Lower lobe of right lung (tissue), 2 donors: ENCODE measurements around the gene STAM2. TPM values are rescaled to one million over a fixed set of nuclear protein-coding genes. Genes with fewer than 3 reads are reported as not detected.

Experiments
- ATAC-seq, 2 donors: fragments of 200-7000 bp; cut with Tn5 transposase; one replicate each; pipeline ENCODE4 v1.9.1; 2020 to 2022; ENCODE audit warnings: mild to moderate bottlenecking in 2 of 2, moderate library complexity in 2 of 2
- DNase-seq: peaks from one replicate; pipeline ENCODE4 v3.0.0-alpha.2; 2020
- H3K27ac ChIP-seq: fragments of 200-600 bp; one replicate; pipeline ENCODE4 v1.8.0; 2022
- H3K27me3 ChIP-seq: fragments of 200-600 bp; one replicate; pipeline ENCODE4 v1.8.0; 2022; ENCODE audit warnings: low read depth
- H3K36me3 ChIP-seq: fragments of 200-600 bp; one replicate; pipeline ENCODE4 v1.8.0; 2022; ENCODE audit warnings: mild to moderate bottlenecking
- H3K4me1 ChIP-seq: fragments of 200-600 bp; one replicate; pipeline ENCODE4 v1.8.0; 2022
- H3K4me3 ChIP-seq: fragments of 200-600 bp; one replicate; pipeline ENCODE4 v1.8.0; 2022; ENCODE audit warnings: mild to moderate bottlenecking
- H3K9me3 ChIP-seq: fragments of 200-600 bp; one replicate; pipeline ENCODE4 v1.8.0; 2022
- intact Hi-C: fragments of 100-400 bp; cut with DNase I; formaldehyde crosslinking; loops from one replicate; pipeline ENCODE4 v1.11.0; 2022
- long read RNA-seq: library from polyadenylated mRNA; unstranded; transcript quantifications from one replicate; pipeline ENCODE4 v2.0.0, GENCODE V29; 2021
- total RNA-seq: library from RNA; stranded (reverse); fragmentation: NEBNext Ultra II Directional; extraction: Animal tissue kit (Norgen Biotek cat#: 25700); gene quantifications from one replicate; pipeline ENCODE4 v1.2.1, GENCODE V29; 2021
- TF ChIP-seq, protein P1 (sequence below): fragments of 200-600 bp; IDR thresholded peaks from one replicate; pipeline ENCODE4 v1.8.0; 2022; ENCODE audit warnings: antibody characterized with exemption, mild to moderate bottlenecking
- donor health status: DM: no; HTN: yes; CAD: no; lungs with severe emphysema.

Gene STAM2
- 39.8 TPM for total RNA-seq
- long read RNA-seq, full-length matches to known transcripts: 13 of 22 reads
- long read RNA-seq, partial matches to known transcripts: 2 of 22 reads
- long read RNA-seq, other reads (novel, unspliced or antisense): 7 of 22 reads

DNA sequence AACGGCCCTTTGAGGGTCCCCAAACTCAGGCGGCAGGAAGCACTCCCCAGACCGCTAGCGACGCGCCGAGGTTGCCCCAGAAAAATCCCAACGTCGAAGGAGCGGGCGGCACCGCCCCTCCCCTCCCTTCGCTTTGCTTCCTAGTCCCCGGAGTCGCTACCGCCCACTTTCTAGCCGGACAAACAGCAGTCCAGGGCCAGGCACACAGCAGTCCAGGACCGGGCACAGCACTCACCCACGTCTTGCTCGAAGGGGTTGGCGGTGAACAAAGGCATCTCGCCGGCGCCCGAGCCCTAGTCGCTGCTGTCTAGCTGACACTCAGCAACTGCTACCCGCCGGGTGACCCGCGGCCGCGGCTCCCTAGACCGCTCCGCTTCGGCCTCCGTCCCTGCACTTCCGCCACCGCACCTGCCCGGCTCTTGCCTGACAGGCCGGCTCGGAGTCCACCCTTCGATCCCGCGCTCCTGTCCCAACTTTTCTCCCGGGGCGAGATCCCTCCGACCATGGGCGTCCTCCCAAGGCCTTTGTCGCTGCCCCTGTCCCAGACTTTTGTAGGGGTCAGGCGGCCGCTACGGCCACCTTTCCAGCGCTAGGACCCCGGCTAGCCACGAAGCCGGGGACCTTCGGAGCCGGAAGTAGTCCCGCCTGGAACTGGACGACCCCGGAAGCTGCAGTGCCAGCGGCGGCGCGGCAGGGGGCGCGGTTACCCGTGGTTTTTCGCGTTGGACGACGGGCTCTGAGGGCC is at the start of gene STAM2:
Gene STAM2 (minus strand): TSS at position 396 of the 745 bp plus-strand sequence. CDS start 121 bp downstream, at position 275.
- H3K36me3 ChIP-seq: no peaks in the 10 kb centered on the region
- peak; percentile 94 to 98 for ATAC-seq
- peak within 1 kb of the TSS; percentile 86 for H3K4me3 ChIP-seq
- TF ChIP-seq, protein P1, sequence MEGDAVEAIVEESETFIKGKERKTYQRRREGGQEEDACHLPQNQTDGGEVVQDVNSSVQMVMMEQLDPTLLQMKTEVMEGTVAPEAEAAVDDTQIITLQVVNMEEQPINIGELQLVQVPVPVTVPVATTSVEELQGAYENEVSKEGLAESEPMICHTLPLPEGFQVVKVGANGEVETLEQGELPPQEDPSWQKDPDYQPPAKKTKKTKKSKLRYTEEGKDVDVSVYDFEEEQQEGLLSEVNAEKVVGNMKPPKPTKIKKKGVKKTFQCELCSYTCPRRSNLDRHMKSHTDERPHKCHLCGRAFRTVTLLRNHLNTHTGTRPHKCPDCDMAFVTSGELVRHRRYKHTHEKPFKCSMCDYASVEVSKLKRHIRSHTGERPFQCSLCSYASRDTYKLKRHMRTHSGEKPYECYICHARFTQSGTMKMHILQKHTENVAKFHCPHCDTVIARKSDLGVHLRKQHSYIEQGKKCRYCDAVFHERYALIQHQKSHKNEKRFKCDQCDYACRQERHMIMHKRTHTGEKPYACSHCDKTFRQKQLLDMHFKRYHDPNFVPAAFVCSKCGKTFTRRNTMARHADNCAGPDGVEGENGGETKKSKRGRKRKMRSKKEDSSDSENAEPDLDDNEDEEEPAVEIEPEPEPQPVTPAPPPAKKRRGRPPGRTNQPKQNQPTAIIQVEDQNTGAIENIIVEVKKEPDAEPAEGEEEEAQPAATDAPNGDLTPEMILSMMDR: peak; percentile 94
- peak within 1 kb of the TSS; percentile 98 for H3K27ac ChIP-seq
- peaks cover 45% of the 10 kb centered on the region for H3K4me1 ChIP-seq
- no peaks in the 10 kb centered on the region for H3K9me3 ChIP-seq
- intact Hi-C loops: no loop called here
- DNase-seq: peak; percentile 95
- no peaks in the 10 kb centered on the region for H3K27me3 ChIP-seq

- TF ChIP-seq, protein P1: no peak
- no peaks in the 10 kb centered on the region for H3K9me3 ChIP-seq
- ATAC-seq (no peak), DNase-seq (no peak)
- no peaks in the 10 kb centered on the region for H3K36me3 ChIP-seq
- intact Hi-C loops: no loop called here
- no peak overlapping the region for H3K4me3 ChIP-seq
- no peak overlapping the region for H3K27ac ChIP-seq
- peaks cover 11% of the 10 kb centered on the region for H3K4me1 ChIP-seq
- H3K27me3 ChIP-seq: no peaks in the 10 kb centered on the region
Measured at GRCh38 chr2:152223977-152224376, 48.4 kb upstream of the STAM2 start.

DNA sequence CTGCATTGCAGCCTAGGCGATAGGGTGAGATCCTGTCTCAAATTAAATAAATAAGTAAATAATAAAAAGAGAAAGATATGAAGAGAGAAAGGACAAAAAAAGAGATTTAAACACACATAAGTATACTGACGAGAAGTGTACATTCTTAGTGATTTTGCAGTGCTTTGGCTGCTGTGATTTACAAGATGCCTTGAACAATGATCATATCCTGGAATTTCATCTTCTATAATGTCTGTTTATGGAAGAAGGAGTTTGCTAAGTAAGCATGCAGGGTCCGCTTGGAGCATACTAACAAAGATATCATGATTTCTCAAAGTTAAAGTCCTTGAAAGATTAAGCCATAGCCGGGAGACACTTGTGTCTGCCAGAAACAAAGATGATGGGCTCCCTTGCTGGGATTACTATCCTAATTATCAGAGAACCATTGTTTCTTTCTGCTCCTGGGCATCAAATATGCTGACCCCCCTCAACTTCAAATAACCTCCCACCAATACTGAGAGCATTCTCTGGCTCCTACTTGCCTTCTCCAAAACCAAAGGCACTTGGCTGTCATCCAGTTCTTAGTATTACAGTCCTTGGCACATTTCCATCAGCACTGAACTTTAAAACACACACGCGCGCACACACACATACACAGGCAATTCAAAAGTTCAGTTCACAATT is 47.5 kb upstream of the STAM2 start:
- Histone ChIP-seq H3K4me1 (peaks cover 11% of the 10 kb centered on the region), H3K27ac (no peak overlapping the region), H3K27me3 (no peaks in the 10 kb centered on the region), H3K4me3 (no peak overlapping the region), H3K9me3 (no peaks in the 10 kb centered on the region), H3K36me3 (no peaks in the 10 kb centered on the region)
- peak in 1 of 2 donors; percentile 59 for ATAC-seq
- no peak for DNase-seq
- intact Hi-C loops: no loop called here
- TF ChIP-seq, protein P1: no peak

GRCh38 chr2:152221839-152222238 is 46.3 kb upstream of the STAM2 start:
- DNase-seq: no peak

GRCh38 chr2:152219077-152219828 is 43.7 kb upstream of the STAM2 start:
- no peaks in the 10 kb centered on the region for H3K36me3 ChIP-seq
- TF ChIP-seq, protein P1: no peak
- ATAC-seq: no peak
- H3K27ac ChIP-seq: no peak overlapping the region
- H3K4me1 ChIP-seq: peaks cover 11% of the 10 kb centered on the region
- intact Hi-C loops: no loop called here
- no peaks in the 10 kb centered on the region for H3K27me3 ChIP-seq
- no peak for DNase-seq
- no peaks in the 10 kb centered on the region for H3K9me3 ChIP-seq
- H3K4me3 ChIP-seq: no peak overlapping the region

More at GRCh38 chr2:152221839-152222238, 46.3 kb upstream of the STAM2 start:
- intact Hi-C loops: no loop called here
- Histone ChIP-seq H3K27me3 (no peaks in the 10 kb centered on the region), H3K9me3 (no peaks in the 10 kb centered on the region), H3K4me1 (peaks cover 11% of the 10 kb centered on the region), H3K36me3 (no peaks in the 10 kb centered on the region), H3K27ac (no peak overlapping the region), H3K4me3 (no peak overlapping the region)
- TF ChIP-seq, protein P1: no peak
- ATAC-seq: no peak
